ENCODE data around the gene SLC17A9. TPM values are rescaled to one million over a fixed set of nuclear protein-coding genes. Genes with fewer than 3 reads are reported as not detected.

The SLC17A9 gene
- total RNA-seq, 4 donors from 2014 or later: 0.31 to 3.9 (median 1.4) TPM

- H3K27ac ChIP-seq: no peak overlapping the region
- no peak for TF ChIP-seq CTCF (IDR thresholded peaks at IDR 0.05)
- TF ChIP-seq POLR2A (IDR thresholded peaks at IDR 0.05): no peak
- peaks cover 0 to 97% (median 0%) of the 10 kb centered on the region in 4 donors for H3K27me3 ChIP-seq
- no peaks in the 10 kb centered on the region for H3K36me3 ChIP-seq
- intact Hi-C loops (cut with DNase I): no loop called here
- H3K9me3 ChIP-seq: no peaks in the 10 kb centered on the region
- H3K4me1 ChIP-seq: no peaks in the 10 kb centered on the region
- 46 to 74% methylated on average over 5 to 10 of the region's 11 CpGs for WGBS, 2 donors
- no peak for DNase-seq
- H3K4me3 ChIP-seq: no peak overlapping the region
Measured at GRCh38 chr20:62995481-62995880, 43.0 kb downstream of the SLC17A9 start.

- intact Hi-C loops (cut with DNase I): no loop called here
- no peak overlapping the region for H3K27ac ChIP-seq
- H3K9me3 ChIP-seq: no peaks in the 10 kb centered on the region
- H3K4me3 ChIP-seq: no peak overlapping the region
- TF ChIP-seq POLR2A (IDR thresholded peaks at IDR 0.05) (no peak), CTCF (IDR thresholded peaks at IDR 0.05) (no peak)
- WGBS, 2 donors: 77 to 81% methylated on average over 11 to 14 of the region's 25 CpGs
- H3K27me3 ChIP-seq: peaks cover 0 to 97% (median 0%) of the 10 kb centered on the region in 4 donors
- no peak for DNase-seq
- H3K36me3 ChIP-seq: no peaks in the 10 kb centered on the region
- no peaks in the 10 kb centered on the region for H3K4me1 ChIP-seq
Measured at GRCh38 chr20:62995898-62996595, 43.5 kb downstream of the SLC17A9 start.

DNA sequence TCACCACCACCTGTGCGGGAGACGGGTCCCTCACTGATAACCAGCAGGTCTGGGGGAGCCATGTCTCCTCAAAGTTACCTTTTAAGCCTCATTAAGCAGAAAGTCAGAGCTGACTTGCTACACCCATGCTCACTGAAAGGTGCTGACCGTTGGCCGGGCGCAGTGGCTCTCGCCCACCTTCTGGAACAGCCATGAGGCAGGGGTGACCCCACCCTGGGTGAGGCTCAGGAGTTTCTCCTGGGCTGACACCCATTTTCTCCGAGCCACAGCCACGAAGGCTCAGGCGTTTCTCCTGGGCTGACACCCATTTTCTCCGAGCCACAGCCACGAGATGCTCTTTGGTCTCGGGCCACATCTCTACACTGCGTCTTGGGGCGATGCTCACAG lies 44.1 kb downstream of the SLC17A9 start:
- H3K4me1 ChIP-seq: no peaks in the 10 kb centered on the region
- intact Hi-C loops (cut with DNase I): no loop called here
- peaks cover 0 to 97% (median 0%) of the 10 kb centered on the region in 4 donors for H3K27me3 ChIP-seq
- WGBS, 2 donors: 79 to 92% methylated on average over 11 to 13 of the region's 14 CpGs
- H3K9me3 ChIP-seq: no peaks in the 10 kb centered on the region
- no peak overlapping the region for H3K27ac ChIP-seq
- DNase-seq: no peak
- TF ChIP-seq POLR2A (IDR thresholded peaks at IDR 0.05): no peak
- no peak for TF ChIP-seq CTCF (IDR thresholded peaks at IDR 0.05)
- H3K4me3 ChIP-seq: no peak overlapping the region
- no peaks in the 10 kb centered on the region for H3K36me3 ChIP-seq

GRCh38 chr20:62997417-62998035 lies 45.0 kb downstream of the SLC17A9 start:
- H3K27ac ChIP-seq: no peak overlapping the region
- H3K36me3 ChIP-seq: no peaks in the 10 kb centered on the region
- 22 to 35% methylated on average over 6 to 17 of the region's 20 CpGs for WGBS, 2 donors
- H3K4me3 ChIP-seq: no peak overlapping the region
- DNase-seq: no peak
- no peaks in the 10 kb centered on the region for H3K9me3 ChIP-seq
- intact Hi-C loops (cut with DNase I): no loop called here
- TF ChIP-seq POLR2A (IDR thresholded peaks at IDR 0.05) (no peak), CTCF (IDR thresholded peaks at IDR 0.05) (no peak)
- H3K4me1 ChIP-seq: no peaks in the 10 kb centered on the region
- peaks cover 0 to 97% (median under 1%) of the 10 kb centered on the region in 4 donors for H3K27me3 ChIP-seq

GRCh38 chr20:62998449-62998848 lies 45.9 kb downstream of the SLC17A9 start:
- Histone ChIP-seq H3K4me1 (no peaks in the 10 kb centered on the region), H3K27me3 (peaks cover 3 to 99% (median 7%) of the 10 kb centered on the region in 4 donors), H3K36me3 (no peaks in the 10 kb centered on the region), H3K4me3 (no peak overlapping the region), H3K9me3 (no peaks in the 10 kb centered on the region), H3K27ac (no peak overlapping the region)
- 72 to 97% methylated on average over 2 to 3 of the region's 5 CpGs for WGBS, 2 donors
- no peak for DNase-seq
- intact Hi-C loops (cut with DNase I): no loop called here
- no peak for TF ChIP-seq CTCF (IDR thresholded peaks at IDR 0.05)
- TF ChIP-seq POLR2A (IDR thresholded peaks at IDR 0.05): no peak

Data from esophagus squamous epithelium (tissue), 5 donors.